Thoracic aorta (tissue), 2 donors: ENCODE data around the gene TMEM98. TPM values are rescaled to one million over a fixed set of nuclear protein-coding genes. Genes with fewer than 3 reads are reported as not detected.
"Not testable (repeated sequence)": the region's sequence is repeated elsewhere in the genome, so short reads cannot be mapped to it uniquely, and the experiment has no call there.

Experiments used
- ATAC-seq: fragments of 150-250 bp; one replicate; pipeline ENCODE4 v1.8.0; 2017; ENCODE audit warnings: low read depth; ENCODE audit not compliant: insufficient number of reproducible peaks, low FRiP score
- DNase-seq: peaks from one replicate; pipeline ENCODE4 v3.0.0-alpha.2; 2020; ENCODE audit warnings: low spot score
- H3K27ac ChIP-seq, 2 donors: fragments of 200-600 bp; sonication (generic); 1 replicate in 1 of 2; 2 replicates in 1 of 2; pipeline ENCODE4 v1.5.1; 2016; ENCODE audit warnings: mild to moderate bottlenecking in 2 of 2, moderate library complexity in 2 of 2
- H3K27me3 ChIP-seq: fragments of 200-600 bp; sonication (generic); replicated peaks from 2 replicates; pipeline ENCODE4 v1.6.0; 2016; ENCODE audit warnings: mild to moderate bottlenecking; ENCODE audit not compliant: insufficient read depth
- H3K36me3 ChIP-seq: fragments of 200-600 bp; sonication (generic); one replicate; pipeline ENCODE4 v1.5.1; 2016
- H3K4me1 ChIP-seq, 2 donors: fragments of 200-600 bp; sonication (generic); 1 replicate in 1 of 2; 2 replicates in 1 of 2; pipeline versions ENCODE4 v1.5.1 to v1.6.0; 2016; ENCODE audit warnings: low read depth in 2 of 2, mild to moderate bottlenecking in 1 of 2; ENCODE audit not compliant: control insufficient read depth in 1 of 2
- H3K4me3 ChIP-seq: fragments of 200-600 bp; sonication (generic); 2 replicates; pipeline ENCODE4 v1.5.1; 2016; ENCODE audit warnings: mild to moderate bottlenecking
- H3K9me3 ChIP-seq: fragments of 200-600 bp; sonication (generic); 2 replicates; pipeline ENCODE4 v1.5.1; 2016
- total RNA-seq, 2 donors: library from RNA; depleted of rRNA; stranded (reverse); fragments of >200 nt; gene quantifications; one replicate each; pipeline versions ENCODE4 v1.1.0 to v1.2.3, GENCODE V29; 2016
- TF ChIP-seq, protein P1 (sequence below): fragments of 200-600 bp; sonication (generic); IDR thresholded peaks from one replicate; pipeline ENCODE4 v1.5.1; 2019; ENCODE audit warnings: antibody characterized with exemption

Gene TMEM98
- total RNA-seq, 2 donors from 2014 or later: 85.3 to 87.1 TPM

DNA sequence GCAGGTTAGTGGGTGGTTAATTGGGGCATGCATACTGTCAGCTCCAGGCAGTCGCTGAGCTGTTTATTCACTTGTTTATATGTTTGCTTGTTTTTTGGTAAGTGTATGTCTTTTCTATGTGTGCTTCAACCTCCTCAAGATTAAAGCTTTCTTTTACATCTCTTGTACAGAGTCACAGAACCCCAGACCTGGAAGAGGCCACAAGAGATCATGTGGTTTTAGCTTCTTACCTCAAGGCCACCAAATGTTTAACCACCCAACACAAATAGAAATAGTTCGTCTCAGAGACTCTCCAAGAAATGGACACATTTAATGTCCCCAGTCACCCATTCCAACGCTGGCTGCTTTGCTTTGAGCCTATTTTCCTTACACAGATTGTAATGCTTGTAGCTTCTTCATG, 11.8 kb upstream of the TMEM98 start:
- Histone ChIP-seq H3K4me3 (no peak overlapping the region), H3K9me3 (no peaks in the 10 kb centered on the region), H3K27ac (no peak overlapping the region), H3K27me3 (no peaks in the 10 kb centered on the region), H3K4me1 (peaks cover 5 to 13% of the 10 kb centered on the region in 2 donors), H3K36me3 (no peaks in the 10 kb centered on the region)
- TF ChIP-seq, protein P1, sequence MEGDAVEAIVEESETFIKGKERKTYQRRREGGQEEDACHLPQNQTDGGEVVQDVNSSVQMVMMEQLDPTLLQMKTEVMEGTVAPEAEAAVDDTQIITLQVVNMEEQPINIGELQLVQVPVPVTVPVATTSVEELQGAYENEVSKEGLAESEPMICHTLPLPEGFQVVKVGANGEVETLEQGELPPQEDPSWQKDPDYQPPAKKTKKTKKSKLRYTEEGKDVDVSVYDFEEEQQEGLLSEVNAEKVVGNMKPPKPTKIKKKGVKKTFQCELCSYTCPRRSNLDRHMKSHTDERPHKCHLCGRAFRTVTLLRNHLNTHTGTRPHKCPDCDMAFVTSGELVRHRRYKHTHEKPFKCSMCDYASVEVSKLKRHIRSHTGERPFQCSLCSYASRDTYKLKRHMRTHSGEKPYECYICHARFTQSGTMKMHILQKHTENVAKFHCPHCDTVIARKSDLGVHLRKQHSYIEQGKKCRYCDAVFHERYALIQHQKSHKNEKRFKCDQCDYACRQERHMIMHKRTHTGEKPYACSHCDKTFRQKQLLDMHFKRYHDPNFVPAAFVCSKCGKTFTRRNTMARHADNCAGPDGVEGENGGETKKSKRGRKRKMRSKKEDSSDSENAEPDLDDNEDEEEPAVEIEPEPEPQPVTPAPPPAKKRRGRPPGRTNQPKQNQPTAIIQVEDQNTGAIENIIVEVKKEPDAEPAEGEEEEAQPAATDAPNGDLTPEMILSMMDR: no peak
- DNase-seq (no peak), ATAC-seq (no peak)

DNA sequence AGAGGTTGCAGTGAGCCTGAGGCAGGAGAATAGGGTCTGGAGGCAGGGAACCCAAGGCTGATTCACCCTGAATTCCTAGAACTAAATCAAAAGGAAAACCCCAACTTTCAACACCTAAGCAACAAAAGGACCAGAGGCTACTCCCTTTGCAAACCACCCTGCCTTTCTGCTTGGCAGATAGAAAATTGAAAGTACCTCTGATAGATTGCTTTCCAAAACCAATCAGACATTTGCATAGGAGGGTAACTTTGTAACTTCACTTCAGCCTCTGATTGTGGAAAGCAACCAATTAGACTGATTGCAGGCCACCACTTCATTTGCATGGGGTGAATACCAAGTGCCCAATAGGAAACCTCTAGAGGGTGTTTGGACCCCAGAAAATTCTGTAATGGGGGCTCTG, 10.9 kb upstream of the TMEM98 start:
- TF ChIP-seq, protein P1: no peak
- no peaks in the 10 kb centered on the region for H3K27me3 ChIP-seq
- peaks cover under 1 to 5% of the 10 kb centered on the region in 2 donors for H3K4me1 ChIP-seq
- H3K27ac ChIP-seq: no peak overlapping the region
- no peak overlapping the region for H3K4me3 ChIP-seq
- H3K36me3 ChIP-seq: no peaks in the 10 kb centered on the region
- ATAC-seq (no peak), DNase-seq (no peak)
- H3K9me3 ChIP-seq: no peaks in the 10 kb centered on the region

DNA sequence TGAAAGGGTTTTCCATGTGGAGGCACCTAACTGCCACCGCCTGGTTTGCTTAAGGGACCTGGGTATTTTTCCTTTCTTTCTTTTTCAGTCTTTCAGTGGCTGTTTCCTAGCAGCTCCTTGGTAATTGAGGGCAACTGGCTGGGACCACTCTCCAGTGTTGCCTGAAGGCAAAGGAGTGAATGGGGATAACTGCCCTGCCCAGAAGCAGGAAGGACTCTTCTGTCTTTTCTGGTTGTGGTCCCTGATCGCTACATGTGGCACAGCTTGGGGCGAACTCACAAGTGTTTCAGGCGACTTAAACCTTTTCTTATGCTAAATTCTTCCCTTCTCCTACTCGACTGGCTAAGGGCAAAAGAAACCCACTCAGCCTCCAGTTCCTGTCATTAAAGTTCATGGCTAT, 10.1 kb upstream of the TMEM98 start:
- no peaks in the 10 kb centered on the region for H3K36me3 ChIP-seq
- H3K27ac ChIP-seq: no peak overlapping the region
- H3K9me3 ChIP-seq: no peaks in the 10 kb centered on the region
- ATAC-seq (no peak), DNase-seq (no peak)
- no peaks in the 10 kb centered on the region for H3K27me3 ChIP-seq
- TF ChIP-seq, protein P1: no peak
- no peak overlapping the region for H3K4me3 ChIP-seq
- H3K4me1 ChIP-seq: no peaks in the 10 kb centered on the region

DNA sequence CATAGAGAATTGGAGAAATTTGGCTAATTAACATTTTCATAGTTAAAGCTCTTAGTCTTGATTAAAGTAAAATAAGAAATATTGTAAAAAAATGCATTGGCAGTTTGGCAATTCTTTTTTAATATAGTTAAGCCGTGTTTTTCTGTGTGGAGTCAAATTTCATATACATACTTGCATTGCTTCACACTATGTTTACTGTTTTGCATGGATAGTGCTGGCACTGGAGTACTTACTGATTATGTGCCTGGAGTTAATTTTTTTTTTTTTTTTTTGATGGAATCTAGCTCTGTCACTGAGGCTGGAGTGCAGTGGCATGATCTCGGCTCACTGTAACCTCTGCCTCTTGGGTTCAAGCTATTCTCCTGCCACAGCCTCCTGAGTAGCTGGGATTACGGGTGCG, 8.1 kb upstream of the TMEM98 start:
- H3K4me1 ChIP-seq, H3K36me3 ChIP-seq, H3K27me3 ChIP-seq, H3K4me3 ChIP-seq, H3K27ac ChIP-seq, ATAC-seq, DNase-seq, H3K9me3 ChIP-seq: not testable (repeated sequence)

DNA sequence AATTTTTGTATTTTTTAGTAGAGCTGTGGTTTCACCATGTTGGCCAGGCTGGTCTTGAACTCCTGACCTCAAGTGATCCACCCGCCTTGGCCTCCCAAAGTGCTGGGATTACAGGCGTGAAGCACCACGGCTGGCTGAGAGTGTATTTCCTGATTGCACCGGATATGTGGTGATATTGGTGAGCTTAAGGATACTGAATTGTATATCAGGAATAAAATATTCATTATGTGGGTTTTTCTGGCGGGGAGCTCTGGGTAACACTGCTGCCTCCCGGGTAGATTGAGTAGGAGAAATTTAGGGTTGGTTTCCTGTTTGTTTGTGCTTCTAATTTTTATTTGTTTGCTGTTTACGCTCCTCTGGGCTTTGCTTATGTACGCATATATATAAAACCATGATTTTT, 7.7 kb upstream of the TMEM98 start:
- DNase-seq (no peak), ATAC-seq (no peak)
- TF ChIP-seq, protein P1: no peak
- no peak overlapping the region for H3K4me3 ChIP-seq
- no peaks in the 10 kb centered on the region for H3K9me3 ChIP-seq
- H3K27me3 ChIP-seq: no peaks in the 10 kb centered on the region
- no peak overlapping the region for H3K27ac ChIP-seq
- no peaks in the 10 kb centered on the region for H3K36me3 ChIP-seq
- no peaks in the 10 kb centered on the region for H3K4me1 ChIP-seq

DNA sequence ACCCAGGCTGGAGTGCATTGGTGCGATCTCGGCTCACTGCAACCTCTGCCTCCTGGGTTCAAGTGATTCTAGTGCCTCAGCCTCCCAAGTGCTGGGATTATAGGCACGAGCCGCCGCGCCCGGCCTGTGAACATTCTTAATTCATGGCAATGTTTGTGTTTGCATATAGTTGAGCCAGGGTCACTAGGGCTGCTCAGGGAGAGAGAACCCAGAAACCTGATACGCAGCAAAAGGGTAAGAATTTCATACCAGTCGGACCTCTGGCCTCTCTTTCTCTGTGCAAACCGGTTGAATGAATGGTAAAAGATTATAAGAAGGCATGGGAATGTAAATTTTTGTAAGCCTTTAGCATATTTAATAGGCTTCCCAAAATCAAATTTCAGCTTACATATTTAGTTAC, 6.9 kb upstream of the TMEM98 start:
- Histone ChIP-seq H3K27me3 (no peaks in the 10 kb centered on the region), H3K4me1 (no peaks in the 10 kb centered on the region), H3K27ac (no peak overlapping the region), H3K9me3 (no peaks in the 10 kb centered on the region), H3K4me3 (no peak overlapping the region), H3K36me3 (no peaks in the 10 kb centered on the region)
- DNase-seq (no peak), ATAC-seq (no peak)
- TF ChIP-seq, protein P1: no peak

DNA sequence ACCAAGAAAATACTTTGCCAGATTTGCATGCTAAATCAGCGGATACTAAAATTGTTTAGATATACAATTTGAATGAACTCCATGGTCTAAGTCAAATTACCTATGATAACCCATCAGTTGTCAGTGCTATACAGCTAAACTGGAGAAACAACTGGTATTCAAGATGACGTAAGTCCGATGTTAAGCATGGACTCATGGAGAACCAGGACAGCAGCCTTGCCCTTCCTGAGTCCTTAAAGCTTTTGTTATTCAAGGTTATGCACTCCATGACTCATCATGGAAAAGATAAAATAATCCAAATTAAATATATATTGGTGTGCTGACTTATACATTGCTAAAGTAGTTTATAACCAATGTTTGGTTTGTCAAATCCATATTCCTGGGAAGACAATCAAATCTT, 4.0 kb upstream of the TMEM98 start:
- H3K4me3 ChIP-seq, ATAC-seq, H3K27me3 ChIP-seq, H3K27ac ChIP-seq, H3K36me3 ChIP-seq, DNase-seq, H3K4me1 ChIP-seq, H3K9me3 ChIP-seq: not testable (repeated sequence)
